ENCODE results near the gene MX2. TPM values are rescaled to one million over a fixed set of nuclear protein-coding genes. Genes with fewer than 3 reads are reported as not detected.

MX2 gene
- total and polyA plus RNA-seq, 2 of the 4 experiments (the other 2 are of a cell fraction) = 0.53 to 0.54 TPM

- H3K27me3 ChIP-seq (ENCODE audit: control insufficient read depth, insufficient read depth, low read length) = no peaks in the 10 kb centered on the region; the same call in 1 of the 2 replicates
- H4K20me1 ChIP-seq (ENCODE audit: insufficient read depth, low read length) = no peaks in the 10 kb centered on the region
- no peak overlapping the region for H3K4me2 ChIP-seq (ENCODE audit: low read depth, low read length)
- no peak overlapping the region for H3K27ac ChIP-seq (ENCODE audit: insufficient read depth, low read length)
- no peak overlapping the region for H3K4ac ChIP-seq (ENCODE audit: low read depth, low read length)
- H2AK9ac ChIP-seq (replicated peaks; ENCODE audit: low read depth, low read length, poor library complexity) = peak overlapping the region; percentile 57
- no peaks in the 10 kb centered on the region; the same call in 1 of the 2 replicates for H3K9me3 ChIP-seq (ENCODE audit: control insufficient read depth, insufficient read depth, low read length)
- no peak overlapping the region for H2BK15ac ChIP-seq (ENCODE audit: low read depth, low read length)
- no TSS peak for BruUV-seq (replicated peaks)
- H2AK5ac ChIP-seq (ENCODE audit: low read depth, low read length) = no peak overlapping the region
- H3K4me1 ChIP-seq (ENCODE audit: control insufficient read depth, insufficient read depth, low read length) = peaks cover 4% of the 10 kb centered on the region
- H2BK5ac ChIP-seq (ENCODE audit: low read depth, low read length, poor library complexity, severe bottlenecking) = no peak overlapping the region
- ChIA-PET CTCF (no interaction called here), POLR2A (ENCODE audit: unreplicated experiment) (interaction anchor here (0.6 kb wide), 1 partner anchor 464 kb away, joined by 3 read pairs; no protein-coding TSS in a partner anchor)
- H2BK120ac ChIP-seq (ENCODE audit: low read depth, low read length) = no peak overlapping the region
- no peak overlapping the region for H4K8ac ChIP-seq (ENCODE audit: low read depth in 2 of 2, low read length in 2 of 2)
- no peaks in the 10 kb centered on the region for H3K36me3 ChIP-seq (ENCODE audit: control insufficient read depth, insufficient read depth, low read length)
- H3K9ac ChIP-seq (ENCODE audit: low read depth, low read length) = no peak overlapping the region
- DNase-seq (no peak), ATAC-seq (ENCODE audit: low read depth) (no peak)
- 77% methylated on average over 10 of the region's 30 CpGs; no CpG with 5 or more reads in 1 of the 2 experiments for WGBS, 2 experiments (ENCODE audit: extremely low coverage in 2 of 2, insufficient read length in 1 of 2)
- H2BK20ac ChIP-seq (ENCODE audit: low read depth, low read length) = no peak overlapping the region
- TF ChIP-seq SMC3 (IDR thresholded peaks at IDR 0.05; ENCODE audit: low read depth, low read length) (no peak), CHD1 (IDR thresholded peaks at IDR 0.05; ENCODE audit: low read depth, low read length) (no peak), RAD21 (IDR thresholded peaks at IDR 0.05; ENCODE audit: low read length) (no peak), MAZ (IDR thresholded peaks at IDR 0.05; ENCODE audit: borderline replicate concordance, low read depth, low read length) (no peak), CEBPB (IDR thresholded peaks at IDR 0.05; ENCODE audit: low read depth, low read length) (no peak), RCOR1 (IDR thresholded peaks at IDR 0.05; ENCODE audit: insufficient replicate concordance, low read length) (no peak), ELK1 (IDR thresholded peaks at IDR 0.05; ENCODE audit: borderline replicate concordance, low read depth, low read length) (no peak), CTCF (conservative IDR thresholded peaks at IDR 0.05; ENCODE audit: low read depth, low read length) (no peak), MAFK (IDR thresholded peaks at IDR 0.05; ENCODE audit: low read depth, low read length) (no peak), FOS (IDR thresholded peaks at IDR 0.05; ENCODE audit: low read depth, low read length) (no peak), NFE2L2 (IDR thresholded peaks at IDR 0.05; ENCODE audit: low read depth, low read length) (no peak), POLR2A (IDR thresholded peaks at IDR 0.05; ENCODE audit: low read depth, low read length) (no peak)
- H4K5ac ChIP-seq (ENCODE audit: low read depth, low read length) = no peak overlapping the region
- no peak overlapping the region for H3K14ac ChIP-seq (replicated peaks; ENCODE audit: low read depth, low read length)
- dilution Hi-C loops (cut with HindIII; ENCODE audit: low sequenced_read_pairs, unreplicated experiment) = no loop called here
- H4K91ac ChIP-seq (ENCODE audit: insufficient read depth, low read depth, low read length) = no peak overlapping the region
- intact Hi-C loops (cut with micrococcal nuclease) = no loop called here
- no peak overlapping the region for H3K18ac ChIP-seq (ENCODE audit: low read depth, low read length)
- in situ Hi-C loops (cut with MboI; ENCODE audit: low sequenced_read_pairs) = no loop called here
- no peaks in the 10 kb centered on the region for H3K9me1 ChIP-seq (ENCODE audit: insufficient read depth, low read length)
- H3K4me3 ChIP-seq (ENCODE audit: insufficient read depth, low read depth, low read length) = no peak overlapping the region
- no peak overlapping the region for H3K23ac ChIP-seq (ENCODE audit: low read depth, low read length)
- H3K56ac ChIP-seq (ENCODE audit: extremely low read depth, insufficient read depth, low read length) = no peak overlapping the region
- H2AFZ ChIP-seq (replicated peaks; ENCODE audit: low read length, poor library complexity) = peak overlapping the region; percentile 44
- no peaks in the 10 kb centered on the region for H3K79me1 ChIP-seq (ENCODE audit: low read depth in 1 of 2, low read length in 2 of 2)
These were observed 8.4 kb downstream of the MX2 start for GRCh38 chr21:41369920-41370839.
